Neuron (in vitro differentiated cells): ENCODE data around the gene PDZRN4.

Experiments used
- H2AFZ ChIP-seq: one replicate; pipeline ENCODE4 v1.6.1; 2013; ENCODE audit warnings: low read depth, mild to moderate bottlenecking, inconsistent platforms, low read length, moderate library complexity
- H3K27me3 ChIP-seq: one replicate; pipeline ENCODE4 v1.6.1; 2013; ENCODE audit warnings: low read length; ENCODE audit not compliant: insufficient read depth
- H3K36me3 ChIP-seq: one replicate; pipeline ENCODE4 v1.6.1; 2013; ENCODE audit warnings: low read length; ENCODE audit not compliant: insufficient read depth
- H3K4me1 ChIP-seq: one replicate; pipeline ENCODE4 v1.6.1; 2013; ENCODE audit warnings: low read length; ENCODE audit not compliant: insufficient read depth
- H3K4me3 ChIP-seq: 2 replicates; pipeline ENCODE4 v1.5.1; 2013; ENCODE audit warnings: mild to moderate bottlenecking, low read length, moderate library complexity
- H3K9me3 ChIP-seq: one replicate; pipeline ENCODE4 v1.6.1; 2013; ENCODE audit warnings: low read length

The PDZRN4 gene

GRCh38 chr12:41497409-41497808 is 309.3 kb downstream of the PDZRN4 start:
- Histone ChIP-seq H2AFZ (no peak overlapping the region), H3K9me3 (no peaks in the 10 kb centered on the region), H3K4me3 (no peak overlapping the region), H3K27me3 (no peaks in the 10 kb centered on the region), H3K4me1 (peaks cover 34% of the 10 kb centered on the region), H3K36me3 (no peaks in the 10 kb centered on the region)

GRCh38 chr12:41504976-41505375 is 316.9 kb downstream of the PDZRN4 start:
- no peak overlapping the region for H2AFZ ChIP-seq
- H3K36me3 ChIP-seq, result no peaks in the 10 kb centered on the region
- H3K9me3 ChIP-seq, result no peaks in the 10 kb centered on the region
- H3K4me3 ChIP-seq, result no peak overlapping the region
- H3K4me1 ChIP-seq, result no peaks in the 10 kb centered on the region
- H3K27me3 ChIP-seq, result no peaks in the 10 kb centered on the region

GRCh38 chr12:41507286-41507685 is 319.2 kb downstream of the PDZRN4 start:
- H3K4me3 ChIP-seq, result no peak overlapping the region
- no peak overlapping the region for H2AFZ ChIP-seq
- H3K36me3 ChIP-seq, result no peaks in the 10 kb centered on the region
- no peaks in the 10 kb centered on the region for H3K9me3 ChIP-seq
- H3K27me3 ChIP-seq, result no peaks in the 10 kb centered on the region
- H3K4me1 ChIP-seq, result no peaks in the 10 kb centered on the region

- Histone ChIP-seq H2AFZ (no peak overlapping the region), H3K4me3 (no peak overlapping the region), H3K9me3 (no peaks in the 10 kb centered on the region), H3K4me1 (no peaks in the 10 kb centered on the region), H3K36me3 (no peaks in the 10 kb centered on the region), H3K27me3 (no peaks in the 10 kb centered on the region)
These were observed 321.3 kb downstream of the PDZRN4 start for GRCh38 chr12:41509271-41510055.

- Histone ChIP-seq H3K4me1 (no peaks in the 10 kb centered on the region), H2AFZ (no peak overlapping the region), H3K27me3 (no peaks in the 10 kb centered on the region), H3K9me3 (no peaks in the 10 kb centered on the region), H3K36me3 (no peaks in the 10 kb centered on the region), H3K4me3 (no peak overlapping the region)
These were observed 322.4 kb downstream of the PDZRN4 start for GRCh38 chr12:41510470-41510869.

GRCh38 chr12:41511247-41511646 is 323.1 kb downstream of the PDZRN4 start:
- Histone ChIP-seq H3K9me3 (no peaks in the 10 kb centered on the region), H3K4me3 (no peak overlapping the region), H2AFZ (no peak overlapping the region), H3K4me1 (peaks cover 3% of the 10 kb centered on the region), H3K36me3 (no peaks in the 10 kb centered on the region), H3K27me3 (no peaks in the 10 kb centered on the region)

GRCh38 chr12:41512497-41512896 is 324.4 kb downstream of the PDZRN4 start:
- Histone ChIP-seq H3K4me1 (peaks cover 3% of the 10 kb centered on the region), H2AFZ (no peak overlapping the region), H3K27me3 (no peaks in the 10 kb centered on the region), H3K9me3 (no peaks in the 10 kb centered on the region), H3K4me3 (no peak overlapping the region), H3K36me3 (no peaks in the 10 kb centered on the region)

- H3K4me3 ChIP-seq, result no peak overlapping the region
- H3K27me3 ChIP-seq, result no peaks in the 10 kb centered on the region
- no peaks in the 10 kb centered on the region for H3K9me3 ChIP-seq
- H2AFZ ChIP-seq, result no peak overlapping the region
- peaks cover 3% of the 10 kb centered on the region for H3K4me1 ChIP-seq
- no peaks in the 10 kb centered on the region for H3K36me3 ChIP-seq
These were observed 326.1 kb downstream of the PDZRN4 start for GRCh38 chr12:41514021-41514777.

- no peak overlapping the region for H3K4me3 ChIP-seq
- no peaks in the 10 kb centered on the region for H3K9me3 ChIP-seq
- peaks cover 3% of the 10 kb centered on the region for H3K4me1 ChIP-seq
- no peaks in the 10 kb centered on the region for H3K36me3 ChIP-seq
- no peaks in the 10 kb centered on the region for H3K27me3 ChIP-seq
- H2AFZ ChIP-seq, result no peak overlapping the region
These were observed 326.8 kb downstream of the PDZRN4 start for GRCh38 chr12:41514907-41515306.

GRCh38 chr12:41515953-41516352 is 327.8 kb downstream of the PDZRN4 start:
- Histone ChIP-seq H3K9me3 (no peaks in the 10 kb centered on the region), H3K27me3 (no peaks in the 10 kb centered on the region), H2AFZ (no peak overlapping the region), H3K4me3 (no peak overlapping the region), H3K4me1 (peaks cover 3% of the 10 kb centered on the region), H3K36me3 (no peaks in the 10 kb centered on the region)

GRCh38 chr12:41520869-41521268 is 332.7 kb downstream of the PDZRN4 start:
- Histone ChIP-seq H3K4me3 (no peak overlapping the region), H3K4me1 (peaks cover 7% of the 10 kb centered on the region), H3K27me3 (no peaks in the 10 kb centered on the region), H3K9me3 (no peaks in the 10 kb centered on the region), H2AFZ (no peak overlapping the region), H3K36me3 (no peaks in the 10 kb centered on the region)

GRCh38 chr12:41521872-41522379 is 333.8 kb downstream of the PDZRN4 start:
- Histone ChIP-seq H3K36me3 (no peaks in the 10 kb centered on the region), H3K4me3 (no peak overlapping the region), H2AFZ (peak overlapping the region; percentile 9), H3K9me3 (no peaks in the 10 kb centered on the region), H3K4me1 (peaks cover 6% of the 10 kb centered on the region), H3K27me3 (no peaks in the 10 kb centered on the region)

GRCh38 chr12:41527062-41527461 is 338.9 kb downstream of the PDZRN4 start:
- H2AFZ ChIP-seq, result no peak overlapping the region
- no peaks in the 10 kb centered on the region for H3K9me3 ChIP-seq
- H3K27me3 ChIP-seq, result no peaks in the 10 kb centered on the region
- H3K4me1 ChIP-seq, result peaks cover 4% of the 10 kb centered on the region
- H3K4me3 ChIP-seq, result no peak overlapping the region
- H3K36me3 ChIP-seq, result no peaks in the 10 kb centered on the region
